HG02623 (cell line): ENCODE measurements around the gene NLRC3.
"Not testable (repeated sequence)": the region's sequence is repeated elsewhere in the genome, so short reads cannot be mapped to it uniquely, and the experiment has no call there.

Experiments used
- ATAC-seq: cut with Tn5 transposase; IDR thresholded peaks from one replicate; pipeline ENCODE4 v1.9.1; 2021; ENCODE audit warnings: moderate library complexity; ENCODE audit not compliant: unreplicated experiment

Gene NLRC3

GRCh38 chr16:3515897-3516296 lies 61.3 kb downstream of the NLRC3 start:
- no peak for ATAC-seq

- no peak for ATAC-seq
Observed at GRCh38 chr16:3514621-3515020, 62.6 kb downstream of the NLRC3 start.

GRCh38 chr16:3513892-3514583 lies 63.2 kb downstream of the NLRC3 start:
- no peak for ATAC-seq

GRCh38 chr16:3511286-3512180 lies 65.7 kb downstream of the NLRC3 start:
- ATAC-seq, result no peak

- ATAC-seq, result no peak
Observed at GRCh38 chr16:3510416-3510815, 66.8 kb downstream of the NLRC3 start.

GRCh38 chr16:3509470-3509928 lies 67.7 kb downstream of the NLRC3 start:
- ATAC-seq, result peak; percentile 79

GRCh38 chr16:3508736-3509135 lies 68.5 kb downstream of the NLRC3 start:
- no peak for ATAC-seq

- no peak for ATAC-seq
Observed at GRCh38 chr16:3503523-3503922, 73.7 kb downstream of the NLRC3 start.

GRCh38 chr16:3501783-3502400 lies 75.3 kb downstream of the NLRC3 start:
- no peak for ATAC-seq

- not testable (repeated sequence) for ATAC-seq
Observed at GRCh38 chr16:3501412-3501761, 75.8 kb downstream of the NLRC3 start.

- ATAC-seq, result no peak
Observed at GRCh38 chr16:3498988-3499387, 78.2 kb downstream of the NLRC3 start.

GRCh38 chr16:3497771-3498170 lies 79.4 kb downstream of the NLRC3 start:
- no peak for ATAC-seq

GRCh38 chr16:3496386-3496785 lies 80.8 kb downstream of the NLRC3 start:
- ATAC-seq, result no peak

- ATAC-seq, result no peak
Observed at GRCh38 chr16:3495176-3495575, 82.0 kb downstream of the NLRC3 start, which contains the start of gene C16orf90. TSS of gene C16orf90 (minus strand) at chr16:3495489. CDS start at chr16:3495421, 68 bp downstream.

- no peak for ATAC-seq
Observed at GRCh38 chr16:3494386-3494973, 82.7 kb downstream of the NLRC3 start.

- no peak for ATAC-seq
Observed at GRCh38 chr16:3492356-3492755, 84.8 kb downstream of the NLRC3 start.

GRCh38 chr16:3490911-3491629 lies 86.1 kb downstream of the NLRC3 start:
- ATAC-seq, result no peak
